Measurements from ENCODE around the gene PLD1.
A peak's percentile ranks its signal among the peaks of the same experiment; 100 is the strongest.

Gene PLD1

DNA sequence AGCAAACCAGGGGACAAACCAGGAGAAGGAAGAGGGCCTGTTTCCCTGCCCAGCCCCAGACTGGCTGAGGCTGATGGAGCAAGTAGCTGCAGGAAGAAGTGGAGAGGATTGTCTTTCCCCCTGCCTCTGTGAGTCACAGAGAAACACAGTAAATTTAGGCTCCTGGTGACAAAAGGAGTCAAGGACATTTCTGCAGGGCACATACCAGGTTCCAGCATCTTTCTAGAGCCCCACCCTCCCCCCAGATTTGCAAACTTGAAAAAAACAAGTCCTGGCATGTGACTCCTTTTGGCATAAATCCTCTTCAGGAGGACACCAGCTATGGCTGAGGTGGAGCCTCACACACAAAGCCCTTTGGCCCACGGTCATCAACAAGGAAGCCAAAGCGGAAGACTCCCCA is 17.8 kb downstream of the PLD1 start:
- no peak for DNase-seq (ENCODE audit: low spot score)

DNA sequence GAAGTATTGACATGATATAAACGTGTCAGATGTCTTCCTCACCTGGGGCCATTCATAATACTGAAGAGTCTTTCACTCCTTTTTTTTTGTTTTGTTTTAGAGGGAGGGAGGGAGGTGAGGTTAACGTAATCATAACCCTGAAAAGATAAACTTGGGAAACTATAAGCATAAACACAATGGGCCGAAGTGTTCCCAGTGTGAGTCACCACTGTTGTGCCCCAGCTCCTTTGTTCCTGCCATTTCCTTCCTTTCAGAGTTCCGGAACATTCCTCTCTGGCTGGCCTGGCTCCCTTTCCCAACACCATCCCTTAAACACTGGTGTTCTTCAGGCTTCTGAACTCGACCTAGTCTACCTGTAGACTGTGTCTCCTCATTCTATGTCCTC is 18.6 kb downstream of the PLD1 start:
- DNase-seq (ENCODE audit: low spot score): no peak

- no peak for DNase-seq (ENCODE audit: low spot score)
Measured at GRCh38 chr3:171790898-171791691, 19.2 kb downstream of the PLD1 start.

- DNase-seq (ENCODE audit: low spot score): no peak
Measured at GRCh38 chr3:171790574-171790897, 19.7 kb downstream of the PLD1 start.

GRCh38 chr3:171789759-171790505 is 20.4 kb downstream of the PLD1 start:
- DNase-seq (ENCODE audit: low spot score): no peak

GRCh38 chr3:171788546-171789351 is 21.5 kb downstream of the PLD1 start:
- DNase-seq (ENCODE audit: low spot score): no peak

DNA sequence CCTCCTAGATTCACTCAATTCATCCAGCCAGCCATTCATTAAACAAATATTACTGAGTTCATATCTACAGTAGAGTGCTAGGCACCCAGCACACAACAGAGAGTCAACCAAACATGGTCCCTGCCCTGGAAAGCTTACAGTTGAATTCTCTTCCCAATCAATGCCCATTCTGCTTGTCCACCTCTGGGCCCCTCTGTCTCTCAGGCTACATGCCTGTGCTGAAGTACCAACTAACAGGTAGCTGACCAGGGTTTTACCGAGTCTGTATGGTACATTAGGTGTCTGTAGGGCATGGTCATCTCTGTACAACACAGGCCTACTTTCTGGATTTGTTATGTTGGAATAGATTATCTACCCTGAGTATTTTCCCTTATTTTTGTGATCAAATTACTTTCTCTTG is 23.3 kb downstream of the PLD1 start:
- no peak for DNase-seq (ENCODE audit: low spot score)

DNA sequence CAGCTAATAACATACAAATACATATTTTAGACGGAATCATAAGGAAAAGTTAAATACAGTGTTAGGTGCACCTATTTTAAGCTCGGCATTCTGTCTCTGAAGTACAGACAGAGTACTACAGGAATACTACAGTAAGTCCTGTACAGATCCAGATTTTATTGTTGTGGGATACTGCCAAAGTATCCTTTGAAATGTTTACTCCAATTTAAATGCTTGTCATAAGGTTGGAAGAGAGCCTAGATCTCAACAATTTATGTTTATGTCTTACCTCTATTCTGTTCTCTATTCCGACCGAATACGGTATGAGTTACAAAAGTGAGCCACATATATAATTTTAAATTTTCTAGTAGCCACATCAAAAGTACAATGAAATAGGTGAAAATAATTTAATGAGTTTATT is 25.3 kb downstream of the PLD1 start:
- no peak for DNase-seq (ENCODE audit: low spot score)

GRCh38 chr3:171784387-171784786 is 25.9 kb downstream of the PLD1 start:
- DNase-seq (ENCODE audit: low spot score): no peak

DNA sequence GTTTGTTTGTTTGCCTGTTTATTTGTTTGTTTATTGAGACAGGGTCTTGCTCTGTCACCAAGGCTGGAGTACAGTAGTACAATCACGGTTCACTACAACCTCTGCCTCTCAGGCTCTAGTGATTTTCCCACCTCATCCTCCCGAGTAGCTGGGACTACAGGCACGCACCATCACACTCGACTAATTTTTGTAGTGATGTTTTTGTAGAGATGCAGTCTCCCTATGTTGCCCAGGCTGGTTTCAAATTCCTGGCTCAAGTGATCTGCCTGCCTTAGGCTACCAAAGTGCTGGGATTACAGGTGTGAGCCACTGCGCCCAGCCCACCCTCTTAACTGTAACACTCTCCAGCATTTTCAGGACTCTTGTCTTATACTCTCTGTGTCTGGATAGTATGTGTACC is 26.7 kb downstream of the PLD1 start:
- no peak for DNase-seq (ENCODE audit: low spot score)

DNA sequence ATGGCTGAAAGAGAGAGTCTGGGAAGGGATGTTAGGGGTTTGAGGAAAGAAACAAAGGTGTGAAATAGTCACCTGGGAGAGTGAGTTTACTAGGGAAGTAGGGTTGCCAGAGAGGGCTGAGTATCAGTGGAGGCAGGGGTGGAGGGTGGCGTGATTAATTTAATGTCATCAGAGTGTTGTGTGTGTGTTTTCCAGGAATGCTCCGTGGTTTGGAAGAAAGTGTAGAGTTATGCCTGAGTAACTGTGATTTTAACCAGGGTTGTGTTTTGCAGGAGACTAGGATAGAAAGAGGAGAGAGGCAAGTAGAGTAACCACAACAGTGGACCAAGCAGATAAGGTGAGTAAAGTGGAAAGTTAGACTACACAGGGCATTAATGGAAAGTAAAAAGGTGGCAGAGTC is 27.2 kb downstream of the PLD1 start:
- no peak for DNase-seq (ENCODE audit: low spot score)

DNA sequence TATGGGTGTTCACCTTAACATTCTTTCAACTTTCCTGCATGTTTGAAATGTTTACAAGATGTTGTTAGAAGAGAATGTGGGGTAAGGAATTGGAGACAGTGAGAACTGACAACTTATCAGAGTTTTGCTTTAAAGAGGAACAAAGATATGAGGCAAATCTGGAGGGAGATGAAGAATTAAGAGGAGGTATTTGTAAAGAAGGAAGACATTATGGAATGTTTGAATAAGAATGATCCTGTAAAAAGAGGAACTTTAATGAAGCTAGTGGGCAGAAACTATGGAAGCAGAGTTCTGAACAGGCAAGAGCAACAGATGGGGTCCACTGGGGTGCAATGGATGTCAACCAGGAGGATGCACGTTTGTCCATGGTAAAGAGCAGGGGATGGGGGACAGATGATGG is 27.7 kb downstream of the PLD1 start:
- DNase-seq (ENCODE audit: low spot score): no peak

DNA sequence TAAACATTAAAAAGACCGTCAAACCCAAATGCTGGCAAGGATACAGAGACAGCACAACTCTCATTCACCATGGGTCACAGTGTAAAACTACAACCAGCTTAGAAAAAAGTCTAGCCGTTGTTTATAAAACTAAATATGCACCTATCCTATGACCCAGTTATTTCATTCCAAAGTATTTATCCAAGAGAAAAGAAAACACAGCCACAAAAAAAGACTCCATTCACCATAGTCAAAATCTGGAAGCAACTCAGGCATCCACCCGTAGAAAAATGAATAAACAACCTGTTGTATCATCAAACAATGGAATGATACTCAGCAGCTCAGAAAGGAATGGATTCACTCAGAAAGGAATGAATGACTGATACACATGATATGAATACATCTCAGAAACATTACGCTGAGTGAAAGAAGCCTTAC is 28.6 kb downstream of the PLD1 start:
- no peak for DNase-seq (ENCODE audit: low spot score)

- DNase-seq (ENCODE audit: low spot score): no peak
Measured at GRCh38 chr3:171778493-171778892, 31.8 kb downstream of the PLD1 start.

DNA sequence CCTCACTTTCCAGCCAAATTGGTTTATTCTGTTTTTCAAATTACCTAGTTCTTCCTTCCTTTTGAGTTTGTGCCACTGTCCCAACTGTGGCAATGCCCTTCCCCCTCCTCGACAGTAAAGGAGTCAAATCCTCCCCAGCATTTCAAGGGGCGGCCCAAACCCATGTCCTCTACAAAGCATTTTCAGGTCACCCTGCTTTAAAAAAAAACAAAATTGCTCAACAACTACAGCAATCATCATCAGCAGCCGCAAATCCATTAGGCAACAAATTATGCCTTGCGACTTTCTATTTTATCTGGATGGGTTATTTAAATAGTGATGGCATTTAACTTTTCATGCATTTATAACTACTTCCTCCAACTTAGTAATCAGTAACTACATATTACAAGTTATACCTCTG is 32.7 kb downstream of the PLD1 start:
- DNase-seq (ENCODE audit: low spot score): no peak

DNA sequence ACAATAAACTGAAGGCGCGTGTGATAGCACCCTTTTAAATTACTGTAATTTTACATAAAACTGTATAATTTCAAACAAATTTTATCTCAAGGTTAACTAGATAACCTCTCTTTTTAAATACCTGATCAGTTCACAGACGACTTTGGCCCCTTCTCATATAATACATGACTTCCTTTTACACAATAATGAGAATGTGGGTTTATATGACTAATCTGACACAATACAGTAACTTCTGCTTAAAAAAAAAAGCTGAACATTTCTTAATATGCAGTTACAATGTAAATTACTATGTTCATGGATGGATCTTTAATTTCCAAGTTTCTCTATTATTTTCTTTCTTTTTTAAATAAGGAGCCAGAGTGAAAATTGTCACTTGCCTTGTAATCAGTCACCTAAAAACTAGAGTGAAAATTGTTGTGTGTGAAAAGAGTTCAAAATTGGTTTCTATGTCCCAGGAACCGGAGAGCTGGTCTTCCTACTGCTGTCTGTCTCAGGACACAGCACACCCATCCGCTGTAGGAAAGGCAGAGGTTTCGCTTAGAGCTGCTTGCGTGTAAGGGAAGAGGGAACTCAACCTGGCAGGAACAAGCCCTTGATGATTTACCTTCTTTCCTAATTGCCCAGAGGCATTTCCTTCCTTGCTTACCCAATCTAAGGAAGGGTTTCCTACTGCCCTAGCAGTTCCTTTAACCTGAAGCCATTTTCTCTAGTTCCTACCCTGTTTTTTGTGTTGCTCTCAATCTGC is 33.3 kb downstream of the PLD1 start:
- DNase-seq (ENCODE audit: low spot score): no peak

DNA sequence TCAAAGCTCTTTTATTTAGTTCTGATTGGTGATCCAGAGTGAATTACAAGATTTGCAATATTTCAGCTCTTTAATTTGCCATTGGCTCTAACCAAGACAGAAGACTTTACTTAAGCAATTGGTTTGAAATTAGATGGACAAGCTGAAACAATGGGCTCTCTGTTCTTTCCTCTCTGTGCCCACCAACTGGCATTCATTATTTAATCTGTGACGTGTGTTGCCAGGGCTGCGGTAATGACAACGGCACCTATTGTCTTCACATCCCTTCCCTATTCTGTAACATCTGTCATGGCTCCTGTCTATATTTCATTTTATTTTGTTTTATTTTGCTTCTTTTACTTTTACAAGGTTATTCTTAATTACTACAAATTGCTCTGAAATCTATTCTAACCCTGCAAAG is 33.9 kb downstream of the PLD1 start:
- no peak for DNase-seq (ENCODE audit: low spot score)

DNA sequence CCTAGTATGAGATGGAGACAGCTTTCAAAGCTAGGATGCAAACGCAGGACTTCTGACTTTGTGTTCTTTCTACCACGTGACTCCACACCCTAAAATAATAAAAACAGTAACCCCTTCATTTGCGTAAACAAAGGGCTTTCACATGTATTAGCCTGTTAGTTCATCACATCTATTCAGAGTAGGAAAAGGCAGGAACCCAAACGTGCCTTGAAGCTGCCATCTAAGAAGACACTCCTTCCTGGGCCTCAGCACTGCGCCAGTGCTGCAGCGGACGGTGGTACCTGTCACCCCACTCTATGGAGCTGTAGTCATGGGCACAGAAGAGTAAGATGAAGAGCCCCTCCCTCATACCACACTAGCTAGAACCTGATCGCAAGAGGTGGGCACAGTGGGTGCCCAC is 34.3 kb downstream of the PLD1 start:
- no peak for DNase-seq (ENCODE audit: low spot score)

- no peak for DNase-seq (ENCODE audit: low spot score)
Measured at GRCh38 chr3:171774521-171774920, 35.8 kb downstream of the PLD1 start.

DNA sequence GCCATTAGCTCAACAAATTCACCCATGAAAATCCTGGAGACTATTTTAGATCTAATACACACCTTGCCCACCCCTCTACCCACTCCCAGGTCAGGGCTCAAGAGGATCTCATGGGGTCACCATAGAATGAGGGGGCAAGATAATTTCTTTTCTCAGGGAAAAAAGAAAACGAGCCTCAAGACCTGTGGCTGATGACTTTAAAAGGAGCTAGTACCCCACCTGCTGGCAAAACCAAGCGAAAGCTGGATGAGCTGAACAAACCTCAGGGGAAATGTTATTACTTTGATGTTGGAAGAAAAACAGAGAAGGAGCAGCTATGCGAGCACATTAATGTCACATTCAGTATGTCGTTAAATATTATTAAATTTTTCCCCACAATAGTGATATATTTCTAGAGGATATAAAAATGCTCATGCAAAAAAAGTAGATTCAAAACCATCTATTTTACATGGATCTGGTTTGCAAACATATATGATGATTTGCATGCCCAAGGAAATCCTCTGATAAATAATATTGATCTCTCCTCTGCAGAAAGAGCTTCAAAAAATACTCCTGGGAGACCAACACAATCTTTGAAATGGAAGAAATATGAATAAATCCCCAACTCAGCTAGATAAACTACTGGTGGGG is 37.7 kb downstream of the PLD1 start:
- peak; percentile 43 for DNase-seq (ENCODE audit: low spot score)

GRCh38 chr3:171770689-171771620 is 39.3 kb downstream of the PLD1 start:
- no peak for DNase-seq (ENCODE audit: low spot score)

Data from CD4-positive, alpha-beta T cell treated with Interleukin-2 at 100 ng/mL for 4 hours (primary cell).